A549 (cell line): ENCODE results near the gene OR2M4. TPM values are rescaled to one million over a fixed set of nuclear protein-coding genes. Genes with fewer than 3 reads are reported as not detected.
A peak's percentile ranks its signal among the peaks of the same experiment; 100 is the strongest.

Experiments
- ATAC-seq, 2 experiments: fragments of 200-7000 bp in 1 of 2; fragments of >200 bp in 1 of 2; cut with Nextera tagmentation in 1 of 2; cut with Tn5 transposase in 1 of 2; 3 replicates each; pipeline versions ENCODE4 v1.8.0 to v1.9.1; 2018 to 2020; ENCODE audit warnings: mild to moderate bottlenecking in 1 of 2, moderate library complexity in 1 of 2
- CTCF ChIA-PET: fragments of 300-600 bp; sonication (Branson Sonifier 250); formaldehyde crosslinking; extraction: SDS; loops from one replicate; lab custom pipeline; 2021; ENCODE audit warnings: antibody characterized with exemption, inconsistent platforms; lab: Yijun Ruan, JAX
- POLR2A ChIA-PET: fragments of 350-600 bp; formaldehyde crosslinking; extraction: SDS; loops from one replicate; lab custom pipeline; 2021; ENCODE audit warnings: antibody characterized with exemption, inconsistent platforms; lab: Yijun Ruan, JAX
- DNase-seq, 2 experiments: peaks; one replicate each; pipeline versions ENCODE4 v3.0.0 to v3.0.0-alpha.2; 2011 to 2016; ENCODE audit warnings: low read depth in 1 of 2, low spot score in 1 of 2
- FAIRE-seq: peaks from 2 replicates; lab custom pipeline; 2011; peaks lifted over from hg19 to GRCh38; lab: Jason Lieb, UNC
- H3K27ac ChIP-seq, 2 experiments: fragments of >200 bp; sonication (Bioruptor Twin); formaldehyde crosslinking; 3 replicates each; pipeline ENCODE4 v1.5.1; 2016 to 2017
- H3K4me1 ChIP-seq: fragments of >200 bp; sonication (Bioruptor Twin); formaldehyde crosslinking; 3 replicates; pipeline ENCODE4 v1.6.1; 2016
- H3K4me2 ChIP-seq: fragments of >200 bp; sonication (Bioruptor Twin); formaldehyde crosslinking; 3 replicates; pipeline ENCODE4 v1.6.1; 2016
- H3K4me3 ChIP-seq: fragments of >200 bp; sonication (Bioruptor Twin); formaldehyde crosslinking; 3 replicates; pipeline ENCODE4 v1.5.1; 2016
- H3K9me3 ChIP-seq: fragments of >200 bp; sonication (Bioruptor Twin); formaldehyde crosslinking; 3 replicates; pipeline ENCODE4 v1.6.1; 2016
- ATOH8 ChIP-seq: fragments of 250-450 bp; sonication (Bioruptor Pico); IDR thresholded peaks from 2 replicates; pipeline ENCODE4 v1.5.0; 2020; ENCODE audit warnings: low read depth, mild to moderate bottlenecking, moderate library complexity
- BCL3 ChIP-seq: fragments of >200 bp; sonication (Bioruptor Twin); formaldehyde crosslinking; IDR thresholded peaks from 3 replicates; pipeline ENCODE4 v1.6.1; 2016
- CBX8 ChIP-seq: fragments of 200-600 bp; sonication (generic); IDR thresholded peaks from 2 replicates; pipeline ENCODE4 v1.6.1; 2016
- CEBPB ChIP-seq, 2 experiments: fragments of >200 bp in 1 of 2; sonication (Bioruptor Twin) in 1 of 2; formaldehyde crosslinking in 1 of 2; IDR thresholded peaks; 2 replicates each; pipeline ENCODE4 v1.6.1; 2012 to 2016
- CHD4 ChIP-seq: fragments of 200-600 bp; sonication (generic); IDR thresholded peaks from 2 replicates; pipeline ENCODE4 v1.6.1; 2016; ENCODE audit warnings: antibody characterized with exemption, mild to moderate bottlenecking, borderline replicate concordance
- CTCF ChIP-seq: fragments of >200 bp; sonication (Bioruptor Twin); formaldehyde crosslinking; IDR thresholded peaks from 3 replicates; pipeline ENCODE4 v1.5.1; 2016
- E2F6 ChIP-seq: IDR thresholded peaks from 2 replicates; pipeline ENCODE4 v1.6.1; 2012; ENCODE audit warnings: low read depth, borderline replicate concordance
- EHMT2 ChIP-seq: fragments of 200-600 bp; sonication (generic); IDR thresholded peaks from 2 replicates; pipeline ENCODE4 v1.6.1; 2016; ENCODE audit warnings: antibody characterized with exemption, low read depth, mild to moderate bottlenecking, moderate library complexity
- EP300 ChIP-seq, 2 experiments: fragments of >200 bp; sonication (Bioruptor Twin); formaldehyde crosslinking; IDR thresholded peaks; 2 replicates in 1 of 2; 3 replicates in 1 of 2; pipeline ENCODE4 v1.6.1; 2016 to 2017
- FOSB ChIP-seq: fragments of 250-450 bp; sonication (Bioruptor Pico); IDR thresholded peaks from 2 replicates; pipeline ENCODE4 v1.5.0; 2020; ENCODE audit warnings: mild to moderate bottlenecking, moderate library complexity
- FOSL2 ChIP-seq, 2 experiments: fragments of 450-650 bp in 1 of 2; fragments of >200 bp in 1 of 2; sonication (Bioruptor Twin) in 1 of 2; formaldehyde crosslinking; IDR thresholded peaks; 2 replicates each; pipeline versions ENCODE4 v1.5.0 to v1.6.1; 2016 to 2020; ENCODE audit warnings: mild to moderate bottlenecking in 1 of 2, moderate library complexity in 1 of 2
- FOXS1 ChIP-seq: fragments of 250-450 bp; sonication (Bioruptor Pico); IDR thresholded peaks from 2 replicates; pipeline ENCODE4 v1.5.0; 2020; ENCODE audit warnings: mild to moderate bottlenecking, moderate library complexity
- HDAC2 ChIP-seq: fragments of 200-600 bp; sonication (generic); IDR thresholded peaks from 2 replicates; pipeline ENCODE4 v1.6.1; 2016
- HES2 ChIP-seq: fragments of >200 bp; sonication (Bioruptor Twin); formaldehyde crosslinking; IDR thresholded peaks from 2 replicates; pipeline ENCODE4 v1.6.1; 2016
- HOXA7 ChIP-seq: fragments of 250-450 bp; sonication (Bioruptor Pico); IDR thresholded peaks from 2 replicates; pipeline ENCODE4 v1.5.0; 2020; ENCODE audit warnings: mild to moderate bottlenecking, moderate library complexity
- HOXB13 ChIP-seq: fragments of 250-450 bp; sonication (Bioruptor Pico); IDR thresholded peaks from 2 replicates; pipeline ENCODE4 v1.5.0; 2020; ENCODE audit warnings: low read depth, mild to moderate bottlenecking, moderate library complexity
- MAFK ChIP-seq: fragments of 450-650 bp; IDR thresholded peaks from 2 replicates; pipeline ENCODE4 v1.6.1; 2014; ENCODE audit not compliant: partially characterized antibody
- MAZ ChIP-seq: fragments of 150-350 bp; IDR thresholded peaks from 2 replicates; pipeline ENCODE4 v1.6.1; 2014; ENCODE audit warnings: antibody characterized with exemption, low read depth, low read length, borderline replicate concordance
- NFE2L2 ChIP-seq: fragments of 150-350 bp; conservative IDR thresholded peaks from 2 replicates; pipeline ENCODE4 v1.6.1; 2014; ENCODE audit warnings: low read length
- POLR2A ChIP-seq: IDR thresholded peaks from 2 replicates; pipeline ENCODE4 v1.6.1; 2012; ENCODE audit warnings: mild to moderate bottlenecking, low read length
- POLR2AphosphoS2 ChIP-seq: conservative IDR thresholded peaks from 2 replicates; pipeline ENCODE4 v1.6.1; 2012; ENCODE audit warnings: low read length, improper control_type of control experiment, inconsistent platforms
- RAD21 ChIP-seq, 2 experiments: fragments of >200 bp in 1 of 2; sonication (Bioruptor Twin) in 1 of 2; formaldehyde crosslinking in 1 of 2; IDR thresholded peaks in 1 of 2; conservative IDR thresholded peaks in 1 of 2; 2 replicates in 1 of 2; 3 replicates in 1 of 2; pipeline ENCODE4 v1.6.1; 2012 to 2018; ENCODE audit warnings: inconsistent platforms in 1 of 2
- RCOR1 ChIP-seq: fragments of 150-350 bp; IDR thresholded peaks from 2 replicates; pipeline ENCODE4 v1.6.1; 2014; ENCODE audit warnings: antibody characterized with exemption, low read length, low read depth
- REST ChIP-seq: fragments of 200-600 bp; sonication (generic); IDR thresholded peaks from 2 replicates; pipeline ENCODE4 v1.6.1; 2016; ENCODE audit warnings: antibody characterized with exemption, mild to moderate bottlenecking, moderate library complexity
- SREBF2 ChIP-seq: fragments of 450-650 bp; IDR thresholded peaks from 2 replicates; pipeline ENCODE4 v1.6.1; 2014; ENCODE audit warnings: mild to moderate bottlenecking, moderate library complexity
- TFCP2L1 ChIP-seq: fragments of 250-450 bp; sonication (Bioruptor Pico); IDR thresholded peaks from 2 replicates; pipeline ENCODE4 v1.5.0; 2021; ENCODE audit warnings: mild to moderate bottlenecking
- ZSCAN20 ChIP-seq: fragments of 250-450 bp; sonication (Bioruptor Pico); IDR thresholded peaks from 2 replicates; pipeline ENCODE4 v1.8.0; 2022; ENCODE audit warnings: mild to moderate bottlenecking, moderate library complexity
- WGBS: methylation state at CpG from one replicate; pipeline ENCODE4 v1.1.6; 2017; ENCODE audit errors: missing lambda C conversion rate; 5-methylcytosine and 5-hydroxymethylcytosine counted together
- polyA plus RNA-seq, 4 experiments: library from polyadenylated mRNA; depleted of rRNA in 3 of 4; stranded (reverse); fragments of >200 nt; fragmentation: RNase III in 1 of 4; extraction: RNeasy Plus Mini Kit Qiagen cat#74134 plus additional on column Dnase treatment in 1 of 4; gene quantifications; 2 replicates in 3 of 4; 3 replicates in 1 of 4; pipeline ENCODE4 v1.2.3, GENCODE V29; 2011 to 2017

OR2M4 gene
- polyA plus RNA-seq, 2 of the 4 experiments (the other 2 are of a cell fraction) = not detected

GRCh38 chr1:248187363-248187762, 43.9 kb upstream of the OR2M4 start:
- Histone ChIP-seq H3K27ac (no peak overlapping the region), H3K4me2 (no peak overlapping the region), H3K4me1 (no peaks in the 10 kb centered on the region), H3K4me3 (no peak overlapping the region), H3K9me3 (no peaks in the 10 kb centered on the region; the same call in 2 of the 3 replicates)
- ChIA-PET CTCF (interaction anchor here (0.6 kb wide), 1 partner anchor 205 kb away, joined by 3 read pairs; no protein-coding TSS in a partner anchor), POLR2A (no interaction called here)
- no peak for FAIRE-seq
- ATAC-seq = no peak
- DNase-seq = no peak
- TF ChIP-seq POLR2A (no peak), NFE2L2 (peak; percentile 77), MAFK (peak; percentile 51)
- TF ChIP-seq, all 56 proteins: peak for 2
- 4% methylated on average over 3 of the region's 3 CpGs for WGBS

- CTCF ChIA-PET = no interaction called here
- TF ChIP-seq SREBF2 (no peak), FOSB (CRISPR knock-in tag) (no peak), REST (no peak), RCOR1 (no peak), MAFK (no peak), EP300 (IDR thresholded peaks at IDR 0.05) (no peak), ZSCAN20 (CRISPR knock-in tag) (no peak), HOXA7 (CRISPR knock-in tag) (no peak), CBX8 (no peak), POLR2AphosphoS2 (no peak)
- TF ChIP-seq, all 56 proteins: peak for 0
- 48% methylated on average over 11 of the region's 11 CpGs for WGBS
- no peaks in the 10 kb centered on the region; the same call in 1 of the 3 replicates for H3K9me3 ChIP-seq
- no peak for FAIRE-seq
- no peak for DNase-seq
- no peak overlapping the region for H3K4me2 ChIP-seq
- no peak overlapping the region for H3K4me3 ChIP-seq
- POLR2A ChIA-PET = no interaction called here
- H3K27ac ChIP-seq = no peak overlapping the region
- ATAC-seq = no peak
- no peaks in the 10 kb centered on the region for H3K4me1 ChIP-seq
These were observed 42.2 kb upstream of the OR2M4 start for GRCh38 chr1:248189026-248189425.

GRCh38 chr1:248194117-248194516, 37.1 kb upstream of the OR2M4 start:
- CTCF ChIA-PET = no interaction called here
- 9% methylated on average over 1 of the region's 1 CpG for WGBS
- POLR2A ChIA-PET = no interaction called here
- no peaks in the 10 kb centered on the region for H3K4me1 ChIP-seq
- TF ChIP-seq CHD4 (no peak), BCL3 (no peak), CTCF (no peak), HDAC2 (no peak), ATOH8 (CRISPR knock-in tag) (no peak), FOXS1 (CRISPR knock-in tag) (no peak), MAFK (no peak), HES2 (no peak), FOSL2 (IDR thresholded peaks at IDR 0.05) (no peak), FOSL2 (CRISPR knock-in tag; IDR thresholded peaks at IDR 0.05) (no peak), HOXB13 (CRISPR knock-in tag) (no peak), MAZ (no peak), RAD21 (conservative IDR thresholded peaks at IDR 0.05 in 1 of 2, IDR thresholded peaks at IDR 0.05 in 1 of 2) (no peak), EHMT2 (no peak), TFCP2L1 (CRISPR knock-in tag) (no peak), E2F6 (no peak), CEBPB (IDR thresholded peaks at IDR 0.05) (no peak)
- no peak overlapping the region for H3K27ac ChIP-seq
- H3K4me2 ChIP-seq = no peak overlapping the region
- no peak for FAIRE-seq
- no peak for DNase-seq
- no peaks in the 10 kb centered on the region; the same call in 1 of the 3 replicates for H3K9me3 ChIP-seq
- H3K4me3 ChIP-seq = no peak overlapping the region
- ATAC-seq = no peak
